ENCODE data around the gene HOXB2.
A peak's percentile ranks its signal among the peaks of the same experiment; 100 is the strongest.

The HOXB2 gene

DNA sequence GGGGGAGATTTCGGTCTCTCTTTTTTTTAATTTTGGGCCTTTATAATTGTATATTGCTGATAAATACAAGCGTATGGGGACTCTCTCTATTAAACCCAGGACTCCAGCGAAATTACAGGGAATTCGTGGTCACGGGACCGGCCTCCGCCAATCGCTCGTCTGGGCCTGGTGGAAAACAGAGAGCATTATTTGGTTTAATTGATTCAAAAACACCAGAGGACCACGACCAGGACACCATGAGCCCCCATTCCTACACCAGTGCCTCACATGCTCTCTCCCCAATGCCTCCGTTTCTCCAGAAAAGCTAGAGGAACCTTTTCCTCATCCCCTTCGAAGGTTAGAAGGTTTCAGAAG lies at the start of gene HOXB2:
HOXB2 (minus strand) TSS at position 88 of the 354 bp plus-strand sequence. CDS start 198 bp downstream, outside the sequence.
- DNase-seq (ENCODE audit: low spot score): no peak

- no peak for DNase-seq (ENCODE audit: low spot score)
Measured at GRCh38 chr17:48593840-48594537, 49.1 kb upstream of the HOXB2 start.

- no peak for DNase-seq (ENCODE audit: low spot score)
Measured at GRCh38 chr17:48593126-48593829, 48.4 kb upstream of the HOXB2 start, which contains the start of gene HOXB5. Gene HOXB5, minus strand, starts transcription at chr17:48593779. Its CDS starts 97 bp downstream, at chr17:48593682.

DNA sequence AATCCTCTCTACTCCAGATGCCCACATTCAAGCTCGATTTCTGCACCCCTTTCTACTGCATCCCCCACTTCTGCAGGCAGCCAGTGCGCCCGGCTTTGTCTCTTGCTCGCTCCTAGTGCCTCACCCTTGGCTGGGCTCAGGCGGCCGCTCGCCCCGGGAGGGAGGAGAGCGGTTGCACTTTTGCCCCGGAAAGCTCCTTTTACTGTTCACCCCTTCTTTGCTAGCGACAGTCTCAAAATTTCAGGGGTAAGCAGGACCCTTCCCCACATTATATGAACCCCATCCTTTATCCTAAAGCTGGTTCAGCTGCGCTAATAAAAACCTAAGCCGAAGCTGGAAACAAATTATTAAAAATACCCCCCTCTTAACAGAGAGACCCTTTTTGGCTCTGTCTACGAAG lies 47.7 kb upstream of the HOXB2 start:
- DNase-seq (ENCODE audit: low spot score): no peak

- DNase-seq (ENCODE audit: low spot score): no peak
Measured at GRCh38 chr17:48592057-48592514, 47.2 kb upstream of the HOXB2 start.

GRCh38 chr17:48591255-48592056 lies 46.5 kb upstream of the HOXB2 start:
- no peak for DNase-seq (ENCODE audit: low spot score)

GRCh38 chr17:48590607-48591161 lies 45.8 kb upstream of the HOXB2 start:
- DNase-seq (ENCODE audit: low spot score): no peak

GRCh38 chr17:48589831-48590606 lies 45.1 kb upstream of the HOXB2 start, which contains the start of gene HOXB3:
Gene HOXB3, minus strand, starts transcription at chr17:48590241. Its CDS starts 37,767 bp downstream, at chr17:48552474.
- peak; percentile 77 for DNase-seq (ENCODE audit: low spot score)

GRCh38 chr17:48589060-48589830 lies 44.3 kb upstream of the HOXB2 start:
- DNase-seq (ENCODE audit: low spot score): no peak

DNA sequence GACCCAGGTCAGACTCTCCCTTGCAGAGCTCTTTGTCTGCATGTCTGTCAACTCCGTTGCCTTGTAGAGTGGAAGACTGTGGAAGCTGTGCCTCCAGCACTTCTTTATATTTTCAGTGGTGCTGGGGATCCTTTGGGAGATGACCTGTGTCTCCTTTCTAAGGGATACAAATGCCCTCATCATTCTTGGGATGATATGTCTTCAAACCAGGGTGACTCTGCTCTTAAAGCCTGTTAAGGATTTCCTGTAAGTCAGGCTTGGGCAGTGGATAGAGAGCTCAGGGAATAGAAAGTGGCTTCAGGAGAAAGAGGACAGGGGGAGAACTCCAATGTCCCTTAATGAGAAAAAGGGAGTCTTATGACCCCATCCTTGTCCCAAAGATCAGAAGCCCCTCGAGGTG lies 43.6 kb upstream of the HOXB2 start:
- DNase-seq (ENCODE audit: low spot score): no peak

- no peak for DNase-seq (ENCODE audit: low spot score)
Measured at GRCh38 chr17:48588074-48588415, 43.1 kb upstream of the HOXB2 start.

GRCh38 chr17:48587276-48588073 lies 42.6 kb upstream of the HOXB2 start:
- DNase-seq (ENCODE audit: low spot score): no peak

DNA sequence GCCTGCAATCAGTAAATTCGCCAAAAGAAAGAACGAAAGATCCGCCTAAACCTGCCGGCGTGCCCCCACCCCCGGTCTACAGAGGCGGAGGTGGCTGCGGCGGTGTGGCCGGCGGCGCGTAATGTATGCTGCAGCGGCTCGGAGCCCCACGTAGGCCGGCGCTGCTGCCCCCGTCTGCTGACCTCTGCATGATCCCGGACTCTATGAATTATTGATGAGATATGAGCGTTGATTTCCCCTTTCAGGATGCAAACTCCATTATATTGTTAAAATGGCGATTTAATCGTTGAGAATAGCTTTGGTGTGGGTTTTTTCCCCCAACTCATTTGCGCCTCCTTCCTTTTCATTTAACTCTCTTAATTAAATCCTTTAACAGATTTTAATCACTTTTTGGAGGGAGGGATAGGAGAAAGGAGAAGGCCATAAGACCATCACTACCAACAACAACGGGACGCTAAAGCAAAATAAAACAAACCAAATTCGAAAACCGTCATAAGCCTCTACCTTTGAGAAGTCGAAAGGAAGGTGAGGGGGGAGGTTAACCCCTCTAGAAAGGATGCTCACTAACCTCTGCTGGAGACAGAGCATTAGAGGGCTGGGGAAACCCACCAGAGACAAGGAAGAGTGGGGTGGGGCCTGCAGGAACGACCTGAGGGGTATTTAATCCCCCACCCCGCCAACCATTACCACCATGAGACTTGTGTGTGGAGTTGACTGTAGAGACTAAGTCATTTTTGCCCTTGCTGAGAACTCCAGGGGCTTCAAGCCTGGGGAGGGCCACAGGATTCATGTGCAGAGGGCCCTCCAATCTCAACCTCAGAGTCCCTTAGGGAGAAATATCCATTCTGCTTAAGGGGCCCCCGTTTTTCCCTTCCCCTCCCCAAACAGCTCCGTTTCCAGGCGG lies 41.7 kb upstream of the HOXB2 start:
- DNase-seq (ENCODE audit: low spot score): no peak

GRCh38 chr17:48584223-48584741 lies 39.4 kb upstream of the HOXB2 start:
- DNase-seq (ENCODE audit: low spot score): no peak

- no peak for DNase-seq (ENCODE audit: low spot score)
Measured at GRCh38 chr17:48583708-48584222, 38.9 kb upstream of the HOXB2 start.

DNA sequence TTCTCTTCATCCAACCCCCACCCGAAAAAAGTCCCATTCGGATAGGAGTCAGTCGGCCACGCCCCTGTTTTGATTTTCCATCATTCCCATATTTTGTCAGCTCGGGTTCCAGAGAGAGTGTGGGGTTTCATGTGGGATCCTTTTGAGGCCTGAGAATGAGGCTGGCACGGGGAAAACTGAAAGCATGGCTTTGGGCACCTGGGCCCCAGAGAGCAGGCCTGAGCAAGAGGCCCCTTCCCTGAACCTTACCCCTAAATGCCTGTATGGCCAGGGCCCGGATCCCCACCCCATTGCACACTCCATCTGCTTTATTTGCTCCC lies 37.8 kb upstream of the HOXB2 start:
- no peak for DNase-seq (ENCODE audit: low spot score)

GRCh38 chr17:48579760-48580554 lies 35.0 kb upstream of the HOXB2 start:
- no peak for DNase-seq (ENCODE audit: low spot score)

DNA sequence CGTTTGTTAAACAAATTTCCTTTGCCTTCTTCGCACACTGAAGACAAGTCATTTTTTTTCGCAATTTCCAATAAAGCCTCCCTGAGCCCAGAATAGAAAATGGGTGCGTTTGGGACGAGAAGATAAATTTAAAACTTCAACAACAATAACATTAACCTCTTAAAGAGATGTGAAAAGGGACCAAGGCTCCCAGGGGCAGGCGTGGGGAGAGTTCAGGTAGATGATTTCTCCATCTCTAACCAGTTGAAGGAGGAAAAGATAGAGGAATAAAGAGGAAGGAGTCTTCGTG lies 34.5 kb upstream of the HOXB2 start:
- no peak for DNase-seq (ENCODE audit: low spot score)

Data from LoVo (cell line).